Ishikawa (cell line): ENCODE measurements around the gene PACS1.

ENCODE experiments used
- CEBPB ChIP-seq: IDR thresholded peaks from 2 replicates; pipeline ENCODE4 v1.6.1; 2012
- CREB1 ChIP-seq: IDR thresholded peaks from 2 replicates; pipeline ENCODE4 v1.6.1; 2012; ENCODE audit warnings: low read depth
- EGR1 ChIP-seq: IDR thresholded peaks from 2 replicates; pipeline ENCODE4 v1.6.1; 2012
- EP300 ChIP-seq: IDR thresholded peaks from 2 replicates; pipeline ENCODE4 v1.6.1; 2012; ENCODE audit warnings: borderline replicate concordance
- FOXM1 ChIP-seq: IDR thresholded peaks from 2 replicates; pipeline ENCODE4 v1.6.1; 2012; ENCODE audit warnings: low read depth, borderline replicate concordance
- NFIC ChIP-seq: IDR thresholded peaks from 2 replicates; pipeline ENCODE4 v1.6.1; 2012
- RAD21 ChIP-seq: IDR thresholded peaks from 2 replicates; pipeline ENCODE4 v1.6.1; 2012; ENCODE audit warnings: low read depth
- TAF1 ChIP-seq: IDR thresholded peaks from 2 replicates; pipeline ENCODE4 v1.6.1; 2012; ENCODE audit warnings: low read depth, mild to moderate bottlenecking
- TCF12 ChIP-seq: IDR thresholded peaks from 2 replicates; pipeline ENCODE4 v1.6.1; 2012; ENCODE audit warnings: low read depth
- TEAD4 ChIP-seq: IDR thresholded peaks from 2 replicates; pipeline ENCODE4 v1.6.1; 2012
- YY1 ChIP-seq: IDR thresholded peaks from 2 replicates; pipeline ENCODE4 v1.6.1; 2012; ENCODE audit warnings: low read depth
- ZBTB7A ChIP-seq: IDR thresholded peaks from 2 replicates; pipeline ENCODE4 v1.6.1; 2012; ENCODE audit warnings: low read depth
- TF ChIP-seq, protein P1 (sequence below): IDR thresholded peaks from 2 replicates; pipeline ENCODE4 v1.6.1; 2012
- TF ChIP-seq, protein P2 (sequence below): IDR thresholded peaks from 2 replicates; pipeline ENCODE4 v1.6.1; 2012
- TF ChIP-seq, protein P3 (sequence below): IDR thresholded peaks from 2 replicates; pipeline ENCODE4 v1.6.1; 2012; ENCODE audit warnings: low read depth, mild to moderate bottlenecking

PACS1 gene

DNA sequence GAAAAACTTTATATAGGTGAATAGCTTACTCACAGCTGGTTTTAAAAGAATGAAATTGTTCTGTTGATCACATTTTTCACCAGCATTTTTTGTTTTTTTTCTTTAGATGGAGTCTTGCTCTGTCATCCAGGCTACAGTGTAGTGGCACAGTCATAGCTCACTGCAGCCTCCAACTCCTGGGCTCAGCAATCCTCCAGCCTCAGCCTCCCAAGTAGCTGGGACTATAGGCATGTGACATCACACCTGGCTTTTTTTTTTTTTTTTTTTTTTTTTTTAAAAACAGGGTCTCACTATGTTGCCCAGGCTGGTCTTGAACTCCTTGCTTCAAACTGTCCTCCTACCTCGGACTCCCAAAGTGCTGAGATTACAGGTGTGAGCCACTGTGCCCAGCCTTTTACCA lies 3.6 kb downstream of the PACS1 start:
- TF ChIP-seq YY1: no peak

DNA sequence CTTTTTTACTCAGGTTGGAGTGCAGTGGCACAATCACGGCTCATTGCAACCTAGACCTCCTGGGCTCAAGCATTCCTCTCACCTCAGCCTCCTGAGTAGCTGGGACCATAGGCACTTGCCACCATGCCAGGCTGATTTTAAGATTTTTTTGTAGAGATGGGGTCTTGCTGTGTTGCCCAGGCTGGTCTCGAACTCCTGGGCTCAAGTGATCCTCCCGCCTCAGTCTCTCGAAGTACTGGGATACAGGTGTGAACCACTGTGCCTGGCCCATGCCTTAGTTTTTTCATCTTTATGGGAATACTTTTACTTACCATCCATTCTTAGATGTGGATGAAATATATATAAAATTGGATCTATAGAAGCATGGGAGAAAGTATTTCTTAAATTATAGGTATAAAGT lies 5.2 kb downstream of the PACS1 start:
- TF ChIP-seq, protein P1, sequence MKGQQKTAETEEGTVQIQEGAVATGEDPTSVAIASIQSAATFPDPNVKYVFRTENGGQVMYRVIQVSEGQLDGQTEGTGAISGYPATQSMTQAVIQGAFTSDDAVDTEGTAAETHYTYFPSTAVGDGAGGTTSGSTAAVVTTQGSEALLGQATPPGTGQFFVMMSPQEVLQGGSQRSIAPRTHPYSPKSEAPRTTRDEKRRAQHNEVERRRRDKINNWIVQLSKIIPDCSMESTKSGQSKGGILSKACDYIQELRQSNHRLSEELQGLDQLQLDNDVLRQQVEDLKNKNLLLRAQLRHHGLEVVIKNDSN: no peak
- TF ChIP-seq FOXM1 (no peak), TEAD4 (no peak), TAF1 (no peak), TCF12 (no peak), NFIC (no peak), CEBPB (no peak)
- TF ChIP-seq, protein P2, sequence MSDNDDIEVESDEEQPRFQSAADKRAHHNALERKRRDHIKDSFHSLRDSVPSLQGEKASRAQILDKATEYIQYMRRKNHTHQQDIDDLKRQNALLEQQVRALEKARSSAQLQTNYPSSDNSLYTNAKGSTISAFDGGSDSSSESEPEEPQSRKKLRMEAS: no peak

DNA sequence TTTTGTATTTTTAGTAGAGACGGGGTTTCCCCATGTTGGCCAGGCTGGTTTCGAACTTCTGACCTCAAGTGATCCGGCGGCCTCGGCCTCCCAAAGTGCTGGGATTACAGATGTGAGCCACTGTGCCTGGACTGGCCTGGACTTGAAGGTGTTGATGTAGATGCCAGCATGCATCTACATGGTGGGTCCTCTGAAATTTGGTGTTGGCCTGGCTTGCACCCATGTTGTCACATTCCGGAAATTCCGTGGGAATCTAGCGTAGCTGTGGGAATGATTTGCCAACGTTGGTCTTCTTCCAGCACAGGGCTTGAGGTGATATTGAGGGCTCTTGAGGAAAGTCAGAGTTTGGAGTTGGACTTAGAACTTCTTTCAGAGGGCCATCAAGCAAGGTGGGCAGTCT lies 6.5 kb downstream of the PACS1 start:
- TF ChIP-seq FOXM1 (no peak), TAF1 (no peak), CEBPB (no peak), EP300 (no peak), TEAD4 (peak; percentile 21; the same call in 1 of the 2 replicates), ZBTB7A (no peak), CREB1 (no peak), TCF12 (no peak)

DNA sequence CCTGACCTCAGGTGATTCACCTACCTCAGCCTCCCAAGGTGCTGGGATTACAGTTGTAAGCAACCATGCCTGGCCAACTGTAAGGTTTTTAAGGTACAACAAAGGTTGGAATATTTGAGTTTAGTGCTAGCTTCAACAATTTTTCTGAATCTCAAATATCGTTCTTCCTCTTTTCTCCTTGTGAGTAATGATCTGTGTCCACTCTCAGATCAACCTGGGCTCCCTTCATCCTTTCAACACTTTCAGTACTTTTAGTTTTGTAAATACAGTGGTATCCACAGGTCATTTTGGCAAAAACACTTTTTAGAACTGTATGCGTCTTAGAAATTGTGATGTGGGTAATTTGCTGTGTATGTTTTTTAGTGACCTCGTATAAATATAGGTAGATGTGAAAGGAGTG lies 7.9 kb downstream of the PACS1 start:
- TF ChIP-seq FOXM1 (no peak), NFIC (no peak), TCF12 (no peak), TEAD4 (no peak), YY1 (no peak), RAD21 (no peak), CEBPB (no peak), CREB1 (no peak), ZBTB7A (no peak)
- TF ChIP-seq, protein P1: no peak
- TF ChIP-seq, protein P2: no peak
- TF ChIP-seq, protein P3, sequence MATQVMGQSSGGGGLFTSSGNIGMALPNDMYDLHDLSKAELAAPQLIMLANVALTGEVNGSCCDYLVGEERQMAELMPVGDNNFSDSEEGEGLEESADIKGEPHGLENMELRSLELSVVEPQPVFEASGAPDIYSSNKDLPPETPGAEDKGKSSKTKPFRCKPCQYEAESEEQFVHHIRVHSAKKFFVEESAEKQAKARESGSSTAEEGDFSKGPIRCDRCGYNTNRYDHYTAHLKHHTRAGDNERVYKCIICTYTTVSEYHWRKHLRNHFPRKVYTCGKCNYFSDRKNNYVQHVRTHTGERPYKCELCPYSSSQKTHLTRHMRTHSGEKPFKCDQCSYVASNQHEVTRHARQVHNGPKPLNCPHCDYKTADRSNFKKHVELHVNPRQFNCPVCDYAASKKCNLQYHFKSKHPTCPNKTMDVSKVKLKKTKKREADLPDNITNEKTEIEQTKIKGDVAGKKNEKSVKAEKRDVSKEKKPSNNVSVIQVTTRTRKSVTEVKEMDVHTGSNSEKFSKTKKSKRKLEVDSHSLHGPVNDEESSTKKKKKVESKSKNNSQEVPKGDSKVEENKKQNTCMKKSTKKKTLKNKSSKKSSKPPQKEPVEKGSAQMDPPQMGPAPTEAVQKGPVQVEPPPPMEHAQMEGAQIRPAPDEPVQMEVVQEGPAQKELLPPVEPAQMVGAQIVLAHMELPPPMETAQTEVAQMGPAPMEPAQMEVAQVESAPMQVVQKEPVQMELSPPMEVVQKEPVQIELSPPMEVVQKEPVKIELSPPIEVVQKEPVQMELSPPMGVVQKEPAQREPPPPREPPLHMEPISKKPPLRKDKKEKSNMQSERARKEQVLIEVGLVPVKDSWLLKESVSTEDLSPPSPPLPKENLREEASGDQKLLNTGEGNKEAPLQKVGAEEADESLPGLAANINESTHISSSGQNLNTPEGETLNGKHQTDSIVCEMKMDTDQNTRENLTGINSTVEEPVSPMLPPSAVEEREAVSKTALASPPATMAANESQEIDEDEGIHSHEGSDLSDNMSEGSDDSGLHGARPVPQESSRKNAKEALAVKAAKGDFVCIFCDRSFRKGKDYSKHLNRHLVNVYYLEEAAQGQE: no peak

DNA sequence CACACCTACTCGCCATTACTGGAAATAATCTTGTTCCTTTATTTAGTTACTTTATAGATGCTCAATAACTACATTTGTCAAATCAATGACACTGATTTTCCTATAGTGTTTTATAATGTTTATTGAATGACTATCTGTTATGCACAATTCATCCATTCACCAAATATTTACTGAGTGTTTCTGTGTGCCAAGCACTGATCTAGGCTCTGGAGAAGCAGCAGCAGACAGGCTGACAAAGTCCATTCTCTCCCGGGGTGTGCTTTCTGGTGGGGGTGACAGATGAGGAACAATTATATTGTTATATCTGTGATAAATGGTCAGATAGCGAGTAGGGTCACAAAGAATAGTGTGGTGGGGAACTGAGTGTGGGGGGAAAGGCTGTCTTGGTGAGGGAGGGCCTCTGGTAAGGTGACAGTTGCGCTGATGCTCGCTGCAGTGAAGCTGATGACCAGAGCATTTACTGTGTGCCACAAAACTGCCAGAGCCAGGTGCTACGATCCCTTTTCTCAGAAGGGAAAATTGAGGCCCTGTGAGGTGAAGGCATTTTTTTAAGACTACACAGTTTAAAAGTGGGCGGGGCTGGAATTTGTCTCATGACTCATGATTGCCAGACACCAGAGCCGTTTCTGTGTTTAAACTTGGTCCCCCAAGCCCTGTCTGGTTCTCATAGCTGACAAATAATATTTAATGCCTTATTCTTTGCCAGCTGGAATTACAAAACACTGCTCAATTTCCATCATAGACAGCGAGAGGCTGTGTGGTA lies 10.2 kb downstream of the PACS1 start:
- TF ChIP-seq TEAD4 (peak; percentile 40), FOXM1 (no peak), TCF12 (no peak), TAF1 (no peak)
- TF ChIP-seq, protein P1: no peak

DNA sequence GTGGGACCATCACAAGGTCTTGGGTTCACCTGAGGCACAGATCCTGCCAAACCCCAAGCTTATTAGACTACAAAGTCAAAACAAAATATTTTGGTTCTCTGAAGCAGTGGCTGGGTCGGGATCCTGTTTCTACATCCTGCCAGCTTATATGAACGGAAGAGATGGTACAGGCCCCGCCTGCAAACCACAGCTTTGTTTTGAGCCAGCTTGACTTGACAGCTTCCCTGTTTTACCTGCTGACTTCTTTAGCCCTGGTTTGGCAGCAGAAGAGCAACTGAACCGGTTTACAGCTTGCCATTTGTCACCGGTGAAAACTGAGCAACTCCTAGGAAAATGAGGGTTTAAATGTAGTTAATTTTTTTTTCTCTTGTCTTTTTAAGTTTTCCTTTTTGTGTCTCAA lies 11.4 kb downstream of the PACS1 start:
- TF ChIP-seq TAF1: no peak
- TF ChIP-seq, protein P2: no peak
- TF ChIP-seq, protein P1: no peak
- TF ChIP-seq TEAD4: no peak
- no peak for TF ChIP-seq FOXM1
- TF ChIP-seq, protein P3: no peak
- TF ChIP-seq YY1: no peak
- no peak for TF ChIP-seq EGR1
- TF ChIP-seq TCF12: no peak
- TF ChIP-seq EP300: no peak
- TF ChIP-seq CEBPB: no peak
- no peak for TF ChIP-seq ZBTB7A
- no peak for TF ChIP-seq CREB1
- TF ChIP-seq NFIC: no peak
- TF ChIP-seq RAD21: no peak
